Activated T-helper 2 cell treated with anti-CD3 and anti-CD28 coated beads, Interferon-gamma antibody, Interleukin-2, Interleukin-4, amounts not matched to agents 10 μg/mL and 5 μg/mL and 100 μg/mL, durations not matched to agents 14 hours and 24 hours and 36 hours (primary cell): ENCODE results near the gene FRY. TPM values are rescaled to one million over a fixed set of nuclear protein-coding genes. Genes with fewer than 3 reads are reported as not detected.

Experiments used
- DNase-seq: peaks from one replicate; pipeline ENCODE4 v3.0.0; 2021; ENCODE audit warnings: low spot score
- H3K27ac Mint-ChIP-seq: one replicate; pipeline ENCODE4 v1.8.0; 2021; ENCODE audit warnings: mixed read lengths
- H3K27me3 Mint-ChIP-seq: one replicate; pipeline ENCODE4 v1.8.0; 2021; ENCODE audit warnings: low read depth, mixed read lengths
- H3K36me3 Mint-ChIP-seq: one replicate; pipeline ENCODE4 v1.8.0; 2021; ENCODE audit warnings: low read depth, mixed read lengths
- H3K4me1 Mint-ChIP-seq: one replicate; pipeline ENCODE4 v1.8.0; 2021; ENCODE audit warnings: low read depth, mixed read lengths
- H3K4me3 Mint-ChIP-seq: one replicate; pipeline ENCODE4 v1.8.0; 2021; ENCODE audit warnings: low read depth, mild to moderate bottlenecking, moderate library complexity, mixed read lengths
- H3K9me3 Mint-ChIP-seq: one replicate; pipeline ENCODE4 v1.8.0; 2021; ENCODE audit warnings: mixed read lengths
- intact Hi-C: fragments of 100-400 bp; cut with micrococcal nuclease; formaldehyde crosslinking; loops from one replicate; pipeline ENCODE4 v1.15.1; 2023
- total RNA-seq: library from RNA; stranded (reverse); gene quantifications from 2 replicates; pipeline ENCODE4 v1.2.3, GENCODE V29; 2022

FRY gene
- total RNA-seq, 1 donor from 2014 or later: 3.7 TPM

GRCh38 chr13:32073180-32073864 is 41.7 kb downstream of the FRY start:
- intact Hi-C loops: no loop called here
- peaks cover 8% of the 10 kb centered on the region for H3K9me3 Mint-ChIP-seq
- no peak for DNase-seq
- peaks cover 9% of the 10 kb centered on the region for H3K36me3 Mint-ChIP-seq
- H3K27me3 Mint-ChIP-seq: peaks cover 1% of the 10 kb centered on the region
- H3K4me1 Mint-ChIP-seq: no peaks in the 10 kb centered on the region
- H3K4me3 Mint-ChIP-seq: no peak overlapping the region
- no peak overlapping the region for H3K27ac Mint-ChIP-seq

- peaks cover 3% of the 10 kb centered on the region for H3K4me1 Mint-ChIP-seq
- intact Hi-C loops: no loop called here
- H3K36me3 Mint-ChIP-seq: peaks cover 8% of the 10 kb centered on the region
- DNase-seq: no peak
- no peak overlapping the region for H3K27ac Mint-ChIP-seq
- H3K27me3 Mint-ChIP-seq: peaks cover 1% of the 10 kb centered on the region
- no peak overlapping the region for H3K4me3 Mint-ChIP-seq
- peaks cover 2% of the 10 kb centered on the region for H3K9me3 Mint-ChIP-seq
These were observed 43.7 kb downstream of the FRY start for GRCh38 chr13:32075170-32075851.

GRCh38 chr13:32079587-32079986 is 48.0 kb downstream of the FRY start:
- Mint-ChIP-seq H3K4me3 (no peak overlapping the region), H3K4me1 (peaks cover 3% of the 10 kb centered on the region), H3K27ac (no peak overlapping the region), H3K36me3 (peaks cover 9% of the 10 kb centered on the region), H3K27me3 (no peaks in the 10 kb centered on the region), H3K9me3 (no peaks in the 10 kb centered on the region)
- DNase-seq: no peak
- intact Hi-C loops: no loop called here

- no peak for DNase-seq
- Mint-ChIP-seq H3K36me3 (peaks cover 9% of the 10 kb centered on the region), H3K27me3 (no peaks in the 10 kb centered on the region), H3K4me3 (no peak overlapping the region), H3K27ac (no peak overlapping the region), H3K4me1 (peaks cover 3% of the 10 kb centered on the region), H3K9me3 (no peaks in the 10 kb centered on the region)
- intact Hi-C loops: no loop called here
These were observed 48.8 kb downstream of the FRY start for GRCh38 chr13:32080328-32080744.

GRCh38 chr13:32081591-32081990 is 50.0 kb downstream of the FRY start:
- H3K4me3 Mint-ChIP-seq: no peak overlapping the region
- H3K27ac Mint-ChIP-seq: no peak overlapping the region
- H3K4me1 Mint-ChIP-seq: peaks cover 3% of the 10 kb centered on the region
- no peaks in the 10 kb centered on the region for H3K9me3 Mint-ChIP-seq
- peaks cover 11% of the 10 kb centered on the region for H3K36me3 Mint-ChIP-seq
- intact Hi-C loops: no loop called here
- DNase-seq: no peak
- no peaks in the 10 kb centered on the region for H3K27me3 Mint-ChIP-seq

- no peak for DNase-seq
- peaks cover 12% of the 10 kb centered on the region for H3K36me3 Mint-ChIP-seq
- intact Hi-C loops: no loop called here
- no peaks in the 10 kb centered on the region for H3K9me3 Mint-ChIP-seq
- no peak overlapping the region for H3K4me3 Mint-ChIP-seq
- peaks cover 2% of the 10 kb centered on the region for H3K27me3 Mint-ChIP-seq
- no peaks in the 10 kb centered on the region for H3K4me1 Mint-ChIP-seq
- no peak overlapping the region for H3K27ac Mint-ChIP-seq
These were observed 54.8 kb downstream of the FRY start for GRCh38 chr13:32086366-32086765.

- Mint-ChIP-seq H3K4me1 (no peaks in the 10 kb centered on the region), H3K27me3 (peaks cover 2% of the 10 kb centered on the region), H3K4me3 (no peak overlapping the region), H3K27ac (no peak overlapping the region), H3K36me3 (peaks cover 12% of the 10 kb centered on the region), H3K9me3 (no peaks in the 10 kb centered on the region)
- intact Hi-C loops: no loop called here
- DNase-seq: no peak
These were observed 55.3 kb downstream of the FRY start for GRCh38 chr13:32086791-32087441.

- H3K4me3 Mint-ChIP-seq: no peak overlapping the region
- intact Hi-C loops: no loop called here
- DNase-seq: no peak
- H3K9me3 Mint-ChIP-seq: no peaks in the 10 kb centered on the region
- peaks cover 2% of the 10 kb centered on the region for H3K27me3 Mint-ChIP-seq
- peaks cover 2% of the 10 kb centered on the region for H3K4me1 Mint-ChIP-seq
- no peak overlapping the region for H3K27ac Mint-ChIP-seq
- H3K36me3 Mint-ChIP-seq: peaks cover 12% of the 10 kb centered on the region
These were observed 56.6 kb downstream of the FRY start for GRCh38 chr13:32087955-32088747.

- Mint-ChIP-seq H3K27ac (no peak overlapping the region), H3K4me1 (peaks cover 5% of the 10 kb centered on the region), H3K9me3 (no peaks in the 10 kb centered on the region), H3K27me3 (peaks cover 2% of the 10 kb centered on the region), H3K36me3 (no peaks in the 10 kb centered on the region), H3K4me3 (no peak overlapping the region)
- no peak for DNase-seq
- intact Hi-C loops: no loop called here
These were observed 60.9 kb downstream of the FRY start for GRCh38 chr13:32092496-32092895.

- peaks cover 2% of the 10 kb centered on the region for H3K27me3 Mint-ChIP-seq
- H3K4me3 Mint-ChIP-seq: no peak overlapping the region
- no peaks in the 10 kb centered on the region for H3K9me3 Mint-ChIP-seq
- intact Hi-C loops: no loop called here
- H3K36me3 Mint-ChIP-seq: no peaks in the 10 kb centered on the region
- H3K27ac Mint-ChIP-seq: no peak overlapping the region
- DNase-seq: no peak
- H3K4me1 Mint-ChIP-seq: peaks cover 5% of the 10 kb centered on the region
These were observed 61.4 kb downstream of the FRY start for GRCh38 chr13:32093006-32093405.

- H3K4me1 Mint-ChIP-seq: peaks cover 3% of the 10 kb centered on the region
- intact Hi-C loops: no loop called here
- no peak overlapping the region for H3K4me3 Mint-ChIP-seq
- H3K27ac Mint-ChIP-seq: no peak overlapping the region
- peaks cover 10% of the 10 kb centered on the region for H3K36me3 Mint-ChIP-seq
- DNase-seq: no peak
- H3K9me3 Mint-ChIP-seq: no peaks in the 10 kb centered on the region
- no peaks in the 10 kb centered on the region for H3K27me3 Mint-ChIP-seq
These were observed 66.7 kb downstream of the FRY start for GRCh38 chr13:32098272-32098671.

- H3K36me3 Mint-ChIP-seq: peaks cover 27% of the 10 kb centered on the region
- H3K4me1 Mint-ChIP-seq: no peaks in the 10 kb centered on the region
- H3K4me3 Mint-ChIP-seq: no peak overlapping the region
- no peaks in the 10 kb centered on the region for H3K27me3 Mint-ChIP-seq
- intact Hi-C loops: no loop called here
- no peak overlapping the region for H3K27ac Mint-ChIP-seq
- H3K9me3 Mint-ChIP-seq: peaks cover 3% of the 10 kb centered on the region
- DNase-seq: no peak
These were observed 74.2 kb downstream of the FRY start for GRCh38 chr13:32105653-32106313.
